Lower leg skin (tissue), 3 donors: Measurements from ENCODE around the gene NSL1.

Experiments used
- POLR2A ChIP-seq, 2 donors: fragments of 450-650 bp; IDR thresholded peaks; one replicate each; pipeline ENCODE4 v1.6.1; 2016 to 2017; ENCODE audit warnings: antibody characterized with exemption in 2 of 2, mild to moderate bottlenecking in 1 of 2, moderate library complexity in 1 of 2
- TF ChIP-seq, protein P1 (sequence below), 3 donors: fragments of 450-650 bp; IDR thresholded peaks; one replicate each; pipeline ENCODE4 v1.5.1; 2016; ENCODE audit warnings: antibody characterized with exemption in 3 of 3, mild to moderate bottlenecking in 3 of 3, moderate library complexity in 2 of 3

- TF ChIP-seq, protein P1, sequence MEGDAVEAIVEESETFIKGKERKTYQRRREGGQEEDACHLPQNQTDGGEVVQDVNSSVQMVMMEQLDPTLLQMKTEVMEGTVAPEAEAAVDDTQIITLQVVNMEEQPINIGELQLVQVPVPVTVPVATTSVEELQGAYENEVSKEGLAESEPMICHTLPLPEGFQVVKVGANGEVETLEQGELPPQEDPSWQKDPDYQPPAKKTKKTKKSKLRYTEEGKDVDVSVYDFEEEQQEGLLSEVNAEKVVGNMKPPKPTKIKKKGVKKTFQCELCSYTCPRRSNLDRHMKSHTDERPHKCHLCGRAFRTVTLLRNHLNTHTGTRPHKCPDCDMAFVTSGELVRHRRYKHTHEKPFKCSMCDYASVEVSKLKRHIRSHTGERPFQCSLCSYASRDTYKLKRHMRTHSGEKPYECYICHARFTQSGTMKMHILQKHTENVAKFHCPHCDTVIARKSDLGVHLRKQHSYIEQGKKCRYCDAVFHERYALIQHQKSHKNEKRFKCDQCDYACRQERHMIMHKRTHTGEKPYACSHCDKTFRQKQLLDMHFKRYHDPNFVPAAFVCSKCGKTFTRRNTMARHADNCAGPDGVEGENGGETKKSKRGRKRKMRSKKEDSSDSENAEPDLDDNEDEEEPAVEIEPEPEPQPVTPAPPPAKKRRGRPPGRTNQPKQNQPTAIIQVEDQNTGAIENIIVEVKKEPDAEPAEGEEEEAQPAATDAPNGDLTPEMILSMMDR (IDR thresholded peaks at IDR 0.05): no peak
- TF ChIP-seq POLR2A (IDR thresholded peaks at IDR 0.05): no peak
Measured at GRCh38 chr1:212685429-212685828, 106.1 kb downstream of the NSL1 start.
